Measurements from ENCODE around the gene TTL.

DNA sequence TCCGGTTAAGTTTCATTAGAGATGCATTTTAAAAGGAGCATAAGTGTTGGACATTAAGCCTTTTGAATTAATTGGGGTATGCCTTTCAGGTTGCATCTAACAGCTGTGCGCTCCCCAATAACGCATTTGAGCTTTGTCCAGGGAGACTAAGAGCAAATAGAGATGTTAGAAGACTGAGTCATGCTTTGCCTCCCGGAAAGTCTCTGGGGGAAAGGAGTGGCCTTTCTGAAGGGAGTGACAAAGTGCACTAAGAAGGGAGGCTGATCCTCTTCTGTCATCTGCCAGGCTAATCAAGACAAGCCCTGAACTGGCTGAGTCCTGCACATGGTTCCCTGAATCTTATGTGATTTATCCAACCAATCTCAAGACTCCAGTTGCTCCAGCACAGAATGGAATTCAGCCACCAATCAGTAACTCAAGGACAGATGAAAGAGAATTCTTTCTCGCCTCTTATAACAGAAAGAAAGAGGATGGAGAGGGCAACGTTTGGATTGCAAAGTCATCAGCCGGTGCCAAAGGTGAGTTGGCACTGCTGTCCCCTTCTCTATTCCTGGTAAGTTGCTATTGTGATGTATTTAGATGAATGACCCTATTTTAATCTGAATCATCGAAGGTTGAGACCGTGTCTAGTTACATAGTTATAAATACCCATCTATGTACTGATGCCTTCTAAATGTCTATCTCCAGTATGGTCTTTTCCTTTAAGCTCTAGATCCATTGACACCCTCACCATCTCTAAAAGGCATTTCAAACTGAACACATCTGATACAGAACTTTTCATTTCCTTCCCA is 12.1 kb downstream of the TTL start:
- TF ChIP-seq, protein P1, sequence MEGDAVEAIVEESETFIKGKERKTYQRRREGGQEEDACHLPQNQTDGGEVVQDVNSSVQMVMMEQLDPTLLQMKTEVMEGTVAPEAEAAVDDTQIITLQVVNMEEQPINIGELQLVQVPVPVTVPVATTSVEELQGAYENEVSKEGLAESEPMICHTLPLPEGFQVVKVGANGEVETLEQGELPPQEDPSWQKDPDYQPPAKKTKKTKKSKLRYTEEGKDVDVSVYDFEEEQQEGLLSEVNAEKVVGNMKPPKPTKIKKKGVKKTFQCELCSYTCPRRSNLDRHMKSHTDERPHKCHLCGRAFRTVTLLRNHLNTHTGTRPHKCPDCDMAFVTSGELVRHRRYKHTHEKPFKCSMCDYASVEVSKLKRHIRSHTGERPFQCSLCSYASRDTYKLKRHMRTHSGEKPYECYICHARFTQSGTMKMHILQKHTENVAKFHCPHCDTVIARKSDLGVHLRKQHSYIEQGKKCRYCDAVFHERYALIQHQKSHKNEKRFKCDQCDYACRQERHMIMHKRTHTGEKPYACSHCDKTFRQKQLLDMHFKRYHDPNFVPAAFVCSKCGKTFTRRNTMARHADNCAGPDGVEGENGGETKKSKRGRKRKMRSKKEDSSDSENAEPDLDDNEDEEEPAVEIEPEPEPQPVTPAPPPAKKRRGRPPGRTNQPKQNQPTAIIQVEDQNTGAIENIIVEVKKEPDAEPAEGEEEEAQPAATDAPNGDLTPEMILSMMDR (IDR thresholded peaks at IDR 0.05; ENCODE audit: low read depth, low read length, poor library complexity, severe bottlenecking) = no peak
- no peak for TF ChIP-seq EZH2phosphoT487 (IDR thresholded peaks at IDR 0.05; ENCODE audit: borderline replicate concordance, low read length)

Data from DOHH2 (cell line).